Hepatocyte (in vitro differentiated cells): ENCODE measurements around the gene NPAS3. TPM values are rescaled to one million over a fixed set of nuclear protein-coding genes. Genes with fewer than 3 reads are reported as not detected.

Experiments
- DNase-seq: peaks from one replicate; pipeline ENCODE4 v3.0.0-alpha.2; 2016; ENCODE audit warnings: low spot score
- H2AFZ ChIP-seq: fragments of 200-600 bp; sonication (generic); 2 replicates; pipeline ENCODE4 v1.6.0; 2016; ENCODE audit warnings: antibody characterized with exemption, mild to moderate bottlenecking
- H3K27ac ChIP-seq: fragments of 200-600 bp; sonication (generic); 2 replicates; pipeline ENCODE4 v1.5.1; 2016; ENCODE audit warnings: mild to moderate bottlenecking
- H3K27me3 ChIP-seq: fragments of 200-600 bp; sonication (generic); 2 replicates; pipeline ENCODE4 v1.6.1; 2016
- H3K36me3 ChIP-seq: fragments of 200-600 bp; sonication (generic); replicated peaks from 2 replicates; pipeline ENCODE4 v1.5.1; 2016; ENCODE audit warnings: low read depth; ENCODE audit not compliant: insufficient read depth
- H3K4me1 ChIP-seq: fragments of 200-600 bp; sonication (generic); 2 replicates; pipeline ENCODE4 v1.5.1; 2016; ENCODE audit warnings: mild to moderate bottlenecking, moderate library complexity; ENCODE audit not compliant: insufficient read depth
- H3K4me2 ChIP-seq: fragments of 200-600 bp; sonication (generic); 2 replicates; pipeline ENCODE4 v1.6.0; 2016
- H3K4me3 ChIP-seq: fragments of 200-600 bp; sonication (generic); 2 replicates; pipeline ENCODE4 v1.5.1; 2016; ENCODE audit warnings: mild to moderate bottlenecking
- H3K79me2 ChIP-seq: fragments of 200-600 bp; sonication (generic); 2 replicates; pipeline ENCODE4 v1.6.0; 2017; ENCODE audit warnings: mild to moderate bottlenecking
- H3K9me2 ChIP-seq: fragments of 200-600 bp; sonication (generic); replicated peaks from 2 replicates; pipeline ENCODE4 v1.6.0; 2017; ENCODE audit warnings: mild to moderate bottlenecking; ENCODE audit not compliant: insufficient read depth
- H3K9me3 ChIP-seq: fragments of 200-600 bp; sonication (generic); 2 replicates; pipeline ENCODE4 v1.5.1; 2016; ENCODE audit warnings: low read depth, mild to moderate bottlenecking
- H4K20me1 ChIP-seq: fragments of 200-600 bp; sonication (generic); 2 replicates; pipeline ENCODE4 v1.6.0; 2016; ENCODE audit warnings: mild to moderate bottlenecking; ENCODE audit not compliant: insufficient read depth, poor library complexity, severe bottlenecking
- CTCF ChIP-seq: fragments of 200-600 bp; sonication (generic); IDR thresholded peaks from 2 replicates; pipeline ENCODE4 v1.5.1; 2016; ENCODE audit warnings: antibody characterized with exemption, mild to moderate bottlenecking; ENCODE audit not compliant: poor library complexity
- EZH2 ChIP-seq: fragments of 200-600 bp; sonication (generic); IDR thresholded peaks from 2 replicates; pipeline ENCODE4 v1.6.1; 2016; ENCODE audit warnings: antibody characterized with exemption, mild to moderate bottlenecking, borderline replicate concordance
- EZH2phosphoT487 ChIP-seq: fragments of 200-600 bp; sonication (generic); IDR thresholded peaks from one replicate; pipeline ENCODE4 v1.6.1; 2018; ENCODE audit warnings: antibody characterized with exemption, mild to moderate bottlenecking, low read depth, moderate library complexity; ENCODE audit not compliant: unreplicated experiment, severe bottlenecking
- whole genome bisulfite sequencing: methylation state at CpG from one replicate; pipeline ENCODE4 v1.1.6; 2016; ENCODE audit warnings: low lambda C conversion rate; ENCODE audit errors: missing lambda C conversion rate; 5-methylcytosine and 5-hydroxymethylcytosine counted together
- polyA plus RNA-seq: library from polyadenylated mRNA; unstranded; fragments of >200 nt; fragmentation: Nextera tagmentation; extraction: Ambion mirVana; gene quantifications from 2 replicates; pipeline ENCODE4 v1.2.1, GENCODE V29; 2016
- total RNA-seq: library from RNA; depleted of rRNA; stranded (reverse); fragments of >200 nt; gene quantifications from 2 replicates; pipeline ENCODE4 v1.2.3, GENCODE V29; 2014

Gene NPAS3
- total and polyA plus RNA-seq, 2 experiments from 2014 or later, result 0.11 to 1.1 TPM

GRCh38 chr14:32941668-32942065 is 3.0 kb downstream of the NPAS3 start:
- Histone ChIP-seq H3K4me3 (no peak overlapping the region), H4K20me1 (peaks cover 4% of the 10 kb centered on the region), H3K4me1 (peaks cover 4% of the 10 kb centered on the region), H3K79me2 (no peaks in the 10 kb centered on the region), H3K9me2 (no peaks in the 10 kb centered on the region), H2AFZ (no peak overlapping the region), H3K27ac (no peak overlapping the region), H3K36me3 (no peaks in the 10 kb centered on the region), H3K4me2 (no peak overlapping the region), H3K9me3 (no peaks in the 10 kb centered on the region), H3K27me3 (peaks cover 47% of the 10 kb centered on the region)
- no peak for DNase-seq
- TF ChIP-seq EZH2phosphoT487, result no peak
- TF ChIP-seq EZH2, result no peak
- no peak for TF ChIP-seq CTCF
- 42% methylated on average over 2 of the region's 2 CpGs for WGBS

GRCh38 chr14:32947081-32947480 is 8.4 kb downstream of the NPAS3 start:
- no peak for DNase-seq
- H3K9me3 ChIP-seq, result no peaks in the 10 kb centered on the region
- H3K4me1 ChIP-seq, result no peaks in the 10 kb centered on the region
- WGBS, result 100% methylated on average over 1 of the region's 1 CpG
- H3K79me2 ChIP-seq, result no peaks in the 10 kb centered on the region
- H3K27me3 ChIP-seq, result peaks cover 11% of the 10 kb centered on the region
- no peak overlapping the region for H3K4me2 ChIP-seq
- H4K20me1 ChIP-seq, result no peaks in the 10 kb centered on the region
- no peak overlapping the region for H3K4me3 ChIP-seq
- H3K36me3 ChIP-seq, result no peaks in the 10 kb centered on the region
- TF ChIP-seq EZH2phosphoT487 (no peak), EZH2 (no peak), CTCF (no peak)
- no peaks in the 10 kb centered on the region for H3K9me2 ChIP-seq
- no peak overlapping the region for H2AFZ ChIP-seq
- H3K27ac ChIP-seq, result no peak overlapping the region

GRCh38 chr14:32947792-32948191 is 9.1 kb downstream of the NPAS3 start:
- peaks cover 10% of the 10 kb centered on the region for H3K27me3 ChIP-seq
- no peak overlapping the region for H3K27ac ChIP-seq
- H4K20me1 ChIP-seq, result no peaks in the 10 kb centered on the region
- WGBS, result 30% methylated on average over 2 of the region's 2 CpGs
- H3K9me3 ChIP-seq, result no peaks in the 10 kb centered on the region
- TF ChIP-seq EZH2phosphoT487 (no peak), EZH2 (no peak), CTCF (no peak)
- no peaks in the 10 kb centered on the region for H3K36me3 ChIP-seq
- H3K9me2 ChIP-seq, result no peaks in the 10 kb centered on the region
- H3K4me2 ChIP-seq, result no peak overlapping the region
- no peaks in the 10 kb centered on the region for H3K4me1 ChIP-seq
- no peak overlapping the region for H3K4me3 ChIP-seq
- no peaks in the 10 kb centered on the region for H3K79me2 ChIP-seq
- DNase-seq, result no peak
- no peak overlapping the region for H2AFZ ChIP-seq

- H3K9me3 ChIP-seq, result no peaks in the 10 kb centered on the region
- H2AFZ ChIP-seq, result no peak overlapping the region
- no peak overlapping the region for H3K27ac ChIP-seq
- no peaks in the 10 kb centered on the region for H3K4me1 ChIP-seq
- H4K20me1 ChIP-seq, result no peaks in the 10 kb centered on the region
- no peak for TF ChIP-seq EZH2
- TF ChIP-seq EZH2phosphoT487, result no peak
- TF ChIP-seq CTCF, result no peak
- no peak for DNase-seq
- no peaks in the 10 kb centered on the region for H3K79me2 ChIP-seq
- no peaks in the 10 kb centered on the region for H3K9me2 ChIP-seq
- H3K27me3 ChIP-seq, result no peaks in the 10 kb centered on the region
- no peak overlapping the region for H3K4me2 ChIP-seq
- 47% methylated on average over 2 of the region's 2 CpGs for WGBS
- no peak overlapping the region for H3K4me3 ChIP-seq
- no peaks in the 10 kb centered on the region for H3K36me3 ChIP-seq
These were observed 11.9 kb downstream of the NPAS3 start for GRCh38 chr14:32950584-32950983.
